22Rv1 (cell line): ENCODE results near the gene XRCC3.

Experiments used
- H3K27ac ChIP-seq: fragments of 450-650 bp; 2 replicates; pipeline ENCODE4 v1.5.1; 2017
- CTCF ChIP-seq: fragments of 450-650 bp; IDR thresholded peaks from 2 replicates; pipeline ENCODE4 v1.5.1; 2017; ENCODE audit warnings: mild to moderate bottlenecking
- ZFX ChIP-seq: fragments of 450-650 bp; IDR thresholded peaks from 2 replicates; pipeline ENCODE4 v1.6.1; 2017; ENCODE audit warnings: antibody characterized with exemption, borderline replicate concordance

XRCC3 gene

GRCh38 chr14:103715052-103716000, at the start of gene XRCC3, which contains the start of gene ZFYVE21:
Gene XRCC3 (minus strand): TSS chr14:103715451. CDS start chr14:103711087, 4,364 bp downstream.
Gene ZFYVE21 (plus strand): TSS chr14:103715810. CDS start chr14:103715842, 32 bp downstream.
- no peak for TF ChIP-seq CTCF
- no peak for TF ChIP-seq ZFX
- H3K27ac ChIP-seq = peak within 1 kb of the TSS; percentile 85

- TF ChIP-seq ZFX (no peak), CTCF (no peak)
- no peak overlapping the region for H3K27ac ChIP-seq
Measured at GRCh38 chr14:103763730-103764488, 48.7 kb upstream of the XRCC3 start.

GRCh38 chr14:103762541-103762940, 47.3 kb upstream of the XRCC3 start:
- TF ChIP-seq ZFX (no peak), CTCF (no peak)
- H3K27ac ChIP-seq = no peak overlapping the region

GRCh38 chr14:103762036-103762435, 46.8 kb upstream of the XRCC3 start:
- TF ChIP-seq CTCF (no peak), ZFX (no peak)
- no peak overlapping the region for H3K27ac ChIP-seq

GRCh38 chr14:103758059-103758776, 43.0 kb upstream of the XRCC3 start:
- H3K27ac ChIP-seq = no peak overlapping the region
- TF ChIP-seq CTCF (no peak), ZFX (no peak)

GRCh38 chr14:103755060-103755459, 39.8 kb upstream of the XRCC3 start:
- TF ChIP-seq CTCF (no peak), ZFX (no peak)
- H3K27ac ChIP-seq = no peak overlapping the region
